NOMO-1 treated with dmso at 0.1 percent for 144 hours (cell line): Measurements from ENCODE around the gene CBLN4.

Experiments
- DNase-seq: peaks from one replicate; lab custom pipeline; 2025; ENCODE audit not compliant: unreplicated experiment; lab: John Stamatoyannopoulos, UW

Gene CBLN4

DNA sequence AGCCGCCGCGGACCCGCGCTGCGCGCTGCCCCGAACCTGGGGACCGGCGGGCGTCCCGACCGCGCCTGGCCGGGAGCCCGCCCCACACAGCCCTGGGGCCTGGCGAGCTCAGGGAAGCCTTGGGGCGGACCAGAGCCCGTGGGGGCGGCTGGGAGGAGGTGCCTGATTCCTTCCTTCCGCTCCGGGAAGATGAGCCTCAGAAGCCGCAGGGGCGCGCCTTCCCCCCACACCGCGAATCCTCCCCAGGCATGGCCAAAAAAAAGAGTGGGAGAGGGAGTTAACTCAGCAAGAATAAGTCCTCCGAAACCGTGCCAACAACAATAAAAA lies at the start of gene CBLN4:
CBLN4 (minus strand) TSS at position 131 of the 327 bp plus-strand sequence. CDS start 1,348 bp downstream, outside the sequence.
- DNase-seq, result no peak

DNA sequence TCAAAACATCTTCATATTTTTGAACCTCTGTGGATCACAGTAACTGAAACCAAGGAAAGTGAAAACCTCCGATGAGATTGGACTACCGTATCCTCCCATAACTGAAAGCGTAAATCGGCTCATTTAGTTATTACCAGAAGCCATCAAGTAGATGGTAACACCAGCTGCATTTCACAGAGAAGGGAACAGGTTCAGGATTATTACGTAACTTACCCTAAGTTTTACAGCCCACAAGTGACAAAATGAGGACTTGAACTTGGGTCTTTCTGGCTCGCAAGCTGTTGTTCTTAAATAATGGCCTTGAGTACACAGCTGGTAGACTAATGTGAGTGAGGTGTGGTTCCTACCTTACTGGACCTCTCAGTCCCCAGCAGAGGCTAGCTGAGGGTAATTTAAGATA lies 37.9 kb upstream of the CBLN4 start:
- DNase-seq, result no peak

DNA sequence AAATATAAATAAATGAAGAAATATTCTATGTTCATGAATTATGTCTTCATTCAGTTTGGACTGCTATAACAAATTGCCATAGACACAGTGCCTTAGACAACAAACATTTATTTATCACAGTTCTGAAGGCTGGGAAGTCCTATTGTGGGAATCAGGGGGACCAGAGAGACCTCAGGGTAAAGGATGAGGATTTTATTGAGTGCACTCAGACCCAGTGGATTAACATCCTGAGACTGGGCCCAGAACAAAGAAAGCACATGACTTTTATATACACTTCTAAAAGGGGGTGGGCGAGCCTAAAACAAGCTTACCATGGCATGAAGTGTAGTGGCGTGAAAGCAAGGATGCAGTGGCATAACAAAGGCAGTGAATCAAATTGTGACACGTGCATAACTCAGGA lies 26.9 kb upstream of the CBLN4 start:
- no peak for DNase-seq

- DNase-seq, result no peak
Measured at GRCh38 chr20:56018716-56019115, 13.4 kb upstream of the CBLN4 start.

- DNase-seq, result no peak
Measured at GRCh38 chr20:56018194-56018593, 12.9 kb upstream of the CBLN4 start.

GRCh38 chr20:56017560-56017959 lies 12.2 kb upstream of the CBLN4 start:
- DNase-seq, result no peak

- DNase-seq, result no peak
Measured at GRCh38 chr20:56014998-56015397, 9.7 kb upstream of the CBLN4 start.

DNA sequence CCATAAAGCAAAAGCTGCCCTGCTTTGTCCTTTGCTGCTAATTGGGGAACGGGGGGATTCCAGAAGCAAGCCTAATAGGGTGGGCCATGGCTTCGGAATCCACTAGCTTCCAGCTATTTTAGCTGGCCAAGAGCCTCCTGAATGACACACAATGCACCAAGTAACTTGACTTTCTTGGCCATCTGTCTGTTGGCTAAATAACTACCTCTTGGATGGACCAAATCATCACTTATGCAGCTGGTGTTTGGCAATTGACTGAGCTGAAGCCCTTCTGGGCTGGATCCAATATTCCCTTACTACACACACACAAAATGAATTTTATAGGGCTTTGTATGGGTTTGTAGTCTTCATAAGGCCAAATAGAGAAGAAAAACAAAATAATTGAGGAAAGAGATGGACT lies 8.8 kb upstream of the CBLN4 start:
- DNase-seq, result no peak

DNA sequence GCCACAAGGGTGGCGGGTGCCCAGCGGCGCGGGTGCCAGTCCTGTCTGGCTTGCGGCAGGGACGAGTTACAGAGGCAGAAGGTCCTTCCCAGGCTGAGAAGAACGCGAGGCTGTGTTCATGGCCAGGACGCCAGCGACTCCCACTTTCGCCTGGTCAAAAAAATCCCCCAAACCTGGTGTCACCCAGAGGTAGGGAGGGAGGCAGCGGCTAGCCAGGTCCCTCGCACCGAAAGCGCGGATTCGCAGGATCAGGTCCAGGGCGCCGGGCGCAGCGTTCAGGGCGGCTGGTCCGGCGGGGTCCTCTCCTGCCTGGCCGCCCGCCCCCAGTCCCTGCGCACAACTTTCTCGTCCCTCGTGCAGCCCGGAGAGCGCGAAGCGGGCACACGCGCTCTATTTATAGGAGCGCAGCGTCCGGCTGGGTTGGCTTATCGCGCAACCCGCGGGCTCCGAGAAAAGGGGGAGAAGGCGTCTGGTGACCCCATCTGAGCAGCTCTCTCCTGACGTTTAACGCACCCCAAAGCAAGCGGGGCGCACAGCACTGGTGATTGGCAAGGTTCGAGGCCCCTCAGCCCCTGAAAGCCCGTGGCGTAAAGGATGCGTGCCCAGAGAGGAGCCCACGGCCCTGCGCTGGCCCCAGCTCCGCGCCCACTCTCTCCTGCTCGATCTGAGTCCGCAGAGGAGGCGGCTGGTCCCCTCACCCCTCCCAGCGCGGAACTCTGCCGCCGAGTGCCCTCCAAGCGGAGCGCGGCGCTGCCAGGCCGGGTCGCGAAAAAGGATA lies 519 bp downstream of the CBLN4 start:
- no peak for DNase-seq

GRCh38 chr20:56004007-56004406 lies 1.3 kb downstream of the CBLN4 start:
- DNase-seq, result no peak

- DNase-seq, result no peak
Measured at GRCh38 chr20:56002908-56003800, 2.2 kb downstream of the CBLN4 start.

- no peak for DNase-seq
Measured at GRCh38 chr20:56001890-56002289, 3.4 kb downstream of the CBLN4 start.

GRCh38 chr20:56001106-56001785 lies 4.1 kb downstream of the CBLN4 start:
- DNase-seq, result no peak

DNA sequence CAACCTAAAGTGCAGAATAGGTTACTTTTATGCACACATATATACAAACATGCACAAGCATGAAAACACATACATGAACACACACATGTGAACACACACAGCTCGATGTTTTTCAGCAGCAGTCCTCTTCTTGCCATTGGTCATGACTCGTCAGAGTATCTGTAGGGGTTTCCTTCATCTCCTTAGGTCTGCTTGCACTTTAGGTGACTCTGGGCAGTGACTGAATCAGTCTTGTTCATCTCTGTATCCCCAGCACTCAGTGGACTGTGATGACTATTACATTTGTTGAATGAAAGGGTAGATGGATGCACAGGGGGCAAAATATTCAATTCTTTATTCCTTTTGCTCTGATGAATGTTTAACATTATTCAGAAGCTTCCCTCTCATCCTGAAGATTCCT lies 26.8 kb downstream of the CBLN4 start:
- DNase-seq, result no peak

GRCh38 chr20:55977690-55978459 lies 27.4 kb downstream of the CBLN4 start:
- no peak for DNase-seq

- DNase-seq, result no peak
Measured at GRCh38 chr20:55974491-55975202, 30.7 kb downstream of the CBLN4 start.

DNA sequence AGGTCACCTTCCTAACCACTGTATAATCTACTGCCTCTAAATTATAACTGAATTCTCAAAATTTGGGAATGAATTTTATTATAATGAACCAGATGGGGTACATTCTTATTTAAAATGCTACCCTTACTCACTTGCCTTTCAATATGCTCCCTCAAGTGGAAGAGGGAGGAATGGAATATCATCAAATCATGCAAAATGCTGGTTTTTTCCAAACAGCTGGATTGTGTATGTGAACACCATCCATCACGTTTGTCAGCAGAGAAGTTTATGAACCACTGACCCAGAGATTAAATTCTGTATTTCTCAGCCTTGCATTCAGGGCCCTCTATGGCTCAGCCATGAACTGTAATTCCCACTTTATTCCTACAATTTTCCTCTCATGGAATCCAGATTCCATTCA lies 40.5 kb downstream of the CBLN4 start:
- no peak for DNase-seq

DNA sequence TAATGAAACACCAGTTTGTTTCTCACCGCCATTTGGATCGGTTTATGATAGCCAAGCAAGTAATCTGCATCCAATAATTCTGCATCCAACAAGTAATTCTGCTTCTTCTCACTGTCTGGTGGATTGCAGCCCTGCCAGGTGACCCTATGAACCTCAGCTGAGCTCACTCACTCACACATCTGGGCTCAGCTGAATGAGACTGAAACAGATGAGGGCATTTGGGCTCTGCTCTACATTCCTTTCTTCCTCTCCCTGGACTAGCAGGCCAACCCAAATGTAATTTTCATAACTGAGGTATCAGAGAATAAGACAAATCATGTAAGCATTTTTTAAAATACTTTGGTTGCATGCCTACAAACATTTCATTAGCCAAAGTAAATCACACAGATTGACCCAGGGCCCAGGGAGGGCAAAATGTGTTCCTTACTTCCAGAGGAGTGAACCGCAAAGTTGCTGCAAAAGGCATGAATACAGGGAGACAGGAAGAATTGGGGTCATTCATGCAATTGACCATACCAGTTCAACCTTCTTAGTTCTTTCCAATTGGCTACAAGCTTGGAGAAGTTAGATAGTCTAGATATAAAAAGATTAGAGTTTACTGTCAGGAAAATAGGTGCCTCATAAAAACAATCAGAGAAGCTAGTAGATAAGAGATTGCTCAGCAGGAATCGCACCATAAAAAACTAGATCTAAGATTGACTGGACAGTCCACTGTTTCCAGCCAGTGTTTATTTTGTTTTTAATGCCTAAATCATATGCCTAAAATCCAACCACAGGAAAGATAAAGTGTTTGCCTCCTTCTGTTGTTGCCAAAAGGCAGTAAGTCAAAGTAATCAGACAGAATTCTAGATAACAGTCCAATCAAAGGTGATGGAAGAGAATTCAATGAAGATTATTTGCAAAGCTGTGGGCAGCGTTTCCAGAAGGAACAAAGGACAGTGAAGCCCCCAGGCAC lies 43.7 kb downstream of the CBLN4 start:
- no peak for DNase-seq

GRCh38 chr20:55953201-55953600 lies 52.1 kb downstream of the CBLN4 start:
- no peak for DNase-seq
